B cell (primary cell): Measurements from ENCODE around the gene ODC1. TPM values are rescaled to one million over a fixed set of nuclear protein-coding genes. Genes with fewer than 3 reads are reported as not detected.

Experiments used
- ATAC-seq: fragments of 200-7000 bp; cut with Tn5 transposase; one replicate; pipeline ENCODE4 v1.10.0; 2021; ENCODE audit warnings: low read depth, mild to moderate bottlenecking, moderate number of reproducible peaks, moderate library complexity
- CTCF ChIA-PET: fragments of 350-600 bp; sonication (Branson Sonifier 250); formaldehyde crosslinking; loops from one replicate; lab custom pipeline; 2021; ENCODE audit warnings: antibody characterized with exemption, inconsistent platforms; lab: Charles Lee
- POLR2A ChIA-PET: fragments of 350-600 bp; sonication (Branson Sonifier 250); formaldehyde crosslinking; loops from one replicate; lab custom pipeline; 2021; ENCODE audit warnings: antibody characterized with exemption; lab: Charles Lee
- DNase-seq: peaks from one replicate; pipeline ENCODE4 v3.0.0; 2013
- H2AFZ ChIP-seq: 2 replicates; pipeline ENCODE4 v1.6.1; 2012; ENCODE audit warnings: mild to moderate bottlenecking, low read depth, low read length; ENCODE audit not compliant: insufficient read depth, poor library complexity, severe bottlenecking
- H3K27ac ChIP-seq, 2 donors: 1 replicate in 1 of 2; 2 replicates in 1 of 2; pipeline ENCODE4 v1.5.1; 2012 to 2013; ENCODE audit warnings: low read length in 2 of 2, mild to moderate bottlenecking in 2 of 2, moderate library complexity in 1 of 2
- H3K27me3 ChIP-seq, 4 experiments: fragments of 200-600 bp in 1 of 4; sonication (generic) in 1 of 4; replicated peaks in 1 of 4; 1 replicate in 2 of 4; 2 replicates in 2 of 4; pipeline versions ENCODE4 v1.6.1 to v1.7.0; 2013 to 2016; ENCODE audit warnings: low read length in 3 of 4, mild to moderate bottlenecking in 2 of 4, mixed read lengths in 1 of 4, moderate library complexity in 1 of 4; ENCODE audit not compliant: insufficient read depth in 4 of 4, control insufficient read depth in 3 of 4; ENCODE audit errors: control extremely low read depth in 1 of 4
- H3K36me3 ChIP-seq, 2 experiments: replicated peaks in 1 of 2; 1 replicate in 1 of 2; 2 replicates in 1 of 2; pipeline versions ENCODE4 v1.6.1 to v1.7.1; 2013; ENCODE audit warnings: low read length in 1 of 2; ENCODE audit not compliant: insufficient read depth in 2 of 2, control insufficient read depth in 1 of 2; ENCODE audit errors: control extremely low read depth in 1 of 2, extremely low read depth in 1 of 2
- H3K4me1 ChIP-seq, 2 donors: fragments of 200-600 bp in 1 of 2; sonication (generic) in 1 of 2; 1 replicate in 1 of 2; 2 replicates in 1 of 2; pipeline versions ENCODE4 v1.5.1 to v1.6.1; 2013 to 2017; ENCODE audit warnings: low read length in 2 of 2; ENCODE audit not compliant: control insufficient read depth in 2 of 2, insufficient read depth in 2 of 2
- H3K4me2 ChIP-seq: replicated peaks from 2 replicates; pipeline ENCODE3; 2012; ENCODE audit warnings: mild to moderate bottlenecking, low read depth, low read length; ENCODE audit not compliant: poor library complexity, severe bottlenecking
- H3K4me3 ChIP-seq, 5 experiments: fragments of 200-600 bp in 1 of 5; sonication (generic) in 1 of 5; 1 replicate in 3 of 5; 2 replicates in 2 of 5; pipeline versions ENCODE4 v1.5.1 to v1.7.0; 2011 to 2016; ENCODE audit warnings: low read length in 4 of 5, mild to moderate bottlenecking in 4 of 5, low read depth in 2 of 5, control low read depth in 1 of 5, moderate library complexity in 1 of 5; ENCODE audit not compliant: insufficient read depth in 1 of 5; ENCODE audit errors: control extremely low read depth in 1 of 5, extremely low read depth in 1 of 5
- H3K79me2 ChIP-seq: fragments of 200-600 bp; sonication (generic); one replicate; pipeline ENCODE4 v1.6.0; 2016; ENCODE audit warnings: low read length; ENCODE audit not compliant: control insufficient read depth, insufficient read depth
- H3K9ac ChIP-seq: fragments of 200-600 bp; sonication (generic); 2 replicates; pipeline ENCODE4 v1.6.1; 2017; ENCODE audit warnings: mild to moderate bottlenecking, low read length, moderate library complexity
- H3K9me3 ChIP-seq, 3 donors: one replicate each; pipeline versions ENCODE4 v1.6.1 to v1.7.1; 2013; ENCODE audit warnings: low read length in 2 of 3; ENCODE audit not compliant: control insufficient read depth in 2 of 3, insufficient read depth in 1 of 3; ENCODE audit errors: control extremely low read depth in 1 of 3
- H4K20me1 ChIP-seq: 2 replicates; pipeline ENCODE4 v1.6.0; 2012; ENCODE audit warnings: mild to moderate bottlenecking, low read length; ENCODE audit not compliant: insufficient read depth, control insufficient read depth, poor library complexity, severe bottlenecking
- H3K27ac Mint-ChIP-seq: one replicate; pipeline ENCODE4 v1.8.0; 2021; ENCODE audit warnings: mixed read lengths
- H3K27me3 Mint-ChIP-seq: one replicate; pipeline ENCODE4 v1.8.0; 2021; ENCODE audit warnings: mixed read lengths
- H3K4me1 Mint-ChIP-seq: one replicate; pipeline ENCODE4 v1.8.0; 2021; ENCODE audit warnings: mixed read lengths
- H3K4me3 Mint-ChIP-seq: one replicate; pipeline ENCODE4 v1.8.0; 2021; ENCODE audit warnings: mixed read lengths
- H3K9me3 Mint-ChIP-seq: one replicate; pipeline ENCODE4 v1.8.0; 2022; ENCODE audit warnings: mixed read lengths; ENCODE audit not compliant: insufficient read depth
- EZH2 ChIP-seq: IDR thresholded peaks from 2 replicates; pipeline ENCODE4 v1.6.1; 2012; ENCODE audit warnings: borderline replicate concordance, low read depth, mild to moderate bottlenecking, moderate library complexity, low read length; ENCODE audit not compliant: insufficient read depth, poor library complexity, severe bottlenecking
- WGBS: methylation state at CpG from one replicate; pipeline ENCODE4 v1.1.5; 2013; ENCODE audit warnings: missing lambda C conversion rate; ENCODE audit not compliant: insufficient coverage; 5-methylcytosine and 5-hydroxymethylcytosine counted together
- intact Hi-C: fragments of 100-400 bp; cut with micrococcal nuclease; formaldehyde crosslinking; loops from one replicate; pipeline ENCODE4 v1.10.0; 2022
- polyA plus RNA-seq: library from polyadenylated mRNA; depleted of rRNA; stranded (reverse); fragments of >200 nt; gene quantifications from 2 replicates; pipeline ENCODE4 v1.2.3, GENCODE V29; 2012
- total RNA-seq, 2 donors: library from RNA; stranded (reverse); fragments of 120-200 nt in 1 of 2; gene quantifications; 1 replicate in 1 of 2; 2 replicates in 1 of 2; pipeline versions ENCODE4 v1.2.3 to v1.2.4, GENCODE V29; 2013 to 2022
- TF ChIP-seq, protein P1 (sequence below): fragments of 200-600 bp; IDR thresholded peaks from one replicate; pipeline ENCODE4 v1.8.0; 2022; ENCODE audit warnings: antibody characterized with exemption, mild to moderate bottlenecking

Gene ODC1
- total and polyA plus RNA-seq, 2 donors (not counting 1 experiment from before 2014, with no cell fraction given): 88.7 to 171 TPM

DNA sequence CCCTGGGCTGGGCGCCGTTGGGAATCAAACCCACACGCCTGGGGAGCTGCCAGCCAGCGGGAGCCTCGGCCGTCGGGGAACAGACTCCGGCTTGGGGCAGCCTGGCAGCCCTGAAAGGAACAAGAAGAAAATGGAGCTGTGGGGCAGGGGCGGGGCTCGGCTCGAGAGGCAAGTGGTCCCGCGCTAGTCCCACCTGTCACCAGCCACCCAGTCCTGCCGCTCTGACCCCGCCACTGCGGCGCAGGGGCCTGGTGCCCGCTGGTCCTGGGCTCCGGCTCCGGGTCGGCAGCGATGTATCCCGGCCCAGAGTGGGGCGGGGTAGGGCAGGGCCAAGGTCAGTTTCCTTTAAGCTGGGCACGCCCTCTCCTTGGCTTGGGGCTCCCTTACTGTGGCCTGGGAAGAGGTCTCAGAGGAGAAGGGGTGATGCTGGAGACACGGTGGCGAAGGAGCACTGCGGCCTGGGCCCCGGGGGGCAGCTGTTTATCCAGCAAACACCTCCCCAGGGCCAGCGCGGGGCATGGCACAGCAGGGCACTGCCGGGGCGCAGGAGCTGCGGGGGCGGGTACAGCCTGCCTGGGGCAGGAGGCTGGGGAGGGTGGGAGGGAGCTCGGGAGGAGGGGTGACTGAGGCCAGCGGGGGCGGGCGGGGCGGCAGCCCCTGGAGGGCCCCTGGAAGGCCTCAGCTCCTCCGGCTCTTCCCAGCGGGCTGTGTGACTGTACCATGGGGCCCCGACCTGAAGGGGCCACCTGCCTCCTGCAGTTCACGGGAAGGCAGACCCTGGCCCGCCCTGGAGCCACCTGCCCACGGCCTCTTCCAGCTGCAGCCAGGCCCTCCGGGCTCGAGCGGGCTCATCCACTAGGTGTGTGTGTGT lies 15.6 kb downstream of the ODC1 start:
- Mint-ChIP-seq H3K27ac (peak overlapping the region; percentile 53), H3K9me3 (no peaks in the 10 kb centered on the region), H3K4me1 (peaks cover 19% of the 10 kb centered on the region), H3K4me3 (peak overlapping the region; percentile 77), H3K27me3 (no peaks in the 10 kb centered on the region)
- peak overlapping the region; percentile 71 for H3K9ac ChIP-seq
- H3K9me3 ChIP-seq: no peaks in the 10 kb centered on the region
- H3K36me3 ChIP-seq: peaks cover 0 to 1% of the 10 kb centered on the region in 2 experiments
- peak overlapping the region; percentile 76 for H2AFZ ChIP-seq
- H3K79me2 ChIP-seq: no peaks in the 10 kb centered on the region
- TF ChIP-seq EZH2: no peak
- TF ChIP-seq, protein P1, sequence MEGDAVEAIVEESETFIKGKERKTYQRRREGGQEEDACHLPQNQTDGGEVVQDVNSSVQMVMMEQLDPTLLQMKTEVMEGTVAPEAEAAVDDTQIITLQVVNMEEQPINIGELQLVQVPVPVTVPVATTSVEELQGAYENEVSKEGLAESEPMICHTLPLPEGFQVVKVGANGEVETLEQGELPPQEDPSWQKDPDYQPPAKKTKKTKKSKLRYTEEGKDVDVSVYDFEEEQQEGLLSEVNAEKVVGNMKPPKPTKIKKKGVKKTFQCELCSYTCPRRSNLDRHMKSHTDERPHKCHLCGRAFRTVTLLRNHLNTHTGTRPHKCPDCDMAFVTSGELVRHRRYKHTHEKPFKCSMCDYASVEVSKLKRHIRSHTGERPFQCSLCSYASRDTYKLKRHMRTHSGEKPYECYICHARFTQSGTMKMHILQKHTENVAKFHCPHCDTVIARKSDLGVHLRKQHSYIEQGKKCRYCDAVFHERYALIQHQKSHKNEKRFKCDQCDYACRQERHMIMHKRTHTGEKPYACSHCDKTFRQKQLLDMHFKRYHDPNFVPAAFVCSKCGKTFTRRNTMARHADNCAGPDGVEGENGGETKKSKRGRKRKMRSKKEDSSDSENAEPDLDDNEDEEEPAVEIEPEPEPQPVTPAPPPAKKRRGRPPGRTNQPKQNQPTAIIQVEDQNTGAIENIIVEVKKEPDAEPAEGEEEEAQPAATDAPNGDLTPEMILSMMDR: no peak
- CTCF ChIA-PET: interaction anchor here (0.7 to 11.0 kb wide), 8 partner anchors 13 to 359 kb away, joined by 3 to 220 read pairs (median 65); partner anchors contain the start of gene CYS1
- DNase-seq (peak; percentile 38), ATAC-seq (peak; percentile 31)
- peaks cover 12 to 18% of the 10 kb centered on the region in 2 donors for H3K4me1 ChIP-seq
- H3K4me2 ChIP-seq: peak overlapping the region; percentile 85
- peak overlapping the region in 1 of 2 donors; percentile 61 for H3K27ac ChIP-seq
- peaks cover 0 to 4% (median 0%) of the 10 kb centered on the region in 4 experiments for H3K27me3 ChIP-seq
- intact Hi-C loops: loop anchor here (1.0 kb wide), 1 partner anchor 22 kb away; no protein-coding TSS in a partner anchor
- 18% methylated on average over 37 of the region's 49 CpGs for WGBS
- peak overlapping the region in 4 of 5 experiments; percentile 29 to 65 (median 60) for H3K4me3 ChIP-seq
- POLR2A ChIA-PET: interaction anchor here (0.6 to 1.6 kb wide), 6 partner anchors 16 to 309 kb away, joined by 3 to 7 read pairs (median 3); partner anchors contain the start of genes HPCAL1 and ODC1
- H4K20me1 ChIP-seq: no peaks in the 10 kb centered on the region
